Epithelial cell of esophagus (primary cell): ENCODE results near the gene STK17B.

ENCODE experiments used
- DNase-seq: peaks from one replicate; pipeline ENCODE4 v3.0.0; 2010; ENCODE audit warnings: low read depth
- H3K4me3 ChIP-seq: 2 replicates; pipeline ENCODE4 v1.5.1; 2011; ENCODE audit warnings: mild to moderate bottlenecking, low read length, control low read depth
- CTCF ChIP-seq: IDR thresholded peaks from 2 replicates; pipeline ENCODE4 v1.5.1; 2011; ENCODE audit warnings: low read depth, mild to moderate bottlenecking, low read length, control low read depth, inconsistent platforms; ENCODE audit not compliant: insufficient read depth; ENCODE audit errors: missing control alignments

STK17B gene

GRCh38 chr2:196148736-196149135 lies 22.6 kb downstream of the STK17B start:
- H3K4me3 ChIP-seq = no peak overlapping the region
- no peak for TF ChIP-seq CTCF
- no peak for DNase-seq

DNA sequence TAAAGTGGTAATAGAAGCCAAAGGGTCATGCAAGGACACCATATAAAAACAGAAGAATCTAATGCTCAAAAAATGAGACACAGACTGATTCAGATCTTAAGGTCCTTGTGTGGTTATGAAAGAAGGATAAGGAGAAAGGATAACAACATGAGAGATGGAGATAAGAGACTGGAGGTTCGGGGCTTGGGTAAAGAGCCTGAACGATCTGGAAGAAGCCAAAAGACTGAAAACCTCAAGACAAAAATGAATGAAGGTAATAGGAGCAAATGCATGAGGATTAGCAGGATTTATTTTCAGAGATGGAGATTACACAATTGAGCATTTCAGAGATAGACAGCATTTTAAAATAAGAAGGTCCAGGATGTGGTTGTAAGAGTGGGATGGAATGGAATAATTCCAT lies 26.1 kb downstream of the STK17B start:
- no peak for DNase-seq
- no peak for TF ChIP-seq CTCF

GRCh38 chr2:196144513-196145126 lies 26.8 kb downstream of the STK17B start:
- H3K4me3 ChIP-seq = no peak overlapping the region
- DNase-seq = no peak
- TF ChIP-seq CTCF = no peak

More for the DNA sequence above, 26.1 kb downstream of the STK17B start:
- no peak overlapping the region for H3K4me3 ChIP-seq

DNA sequence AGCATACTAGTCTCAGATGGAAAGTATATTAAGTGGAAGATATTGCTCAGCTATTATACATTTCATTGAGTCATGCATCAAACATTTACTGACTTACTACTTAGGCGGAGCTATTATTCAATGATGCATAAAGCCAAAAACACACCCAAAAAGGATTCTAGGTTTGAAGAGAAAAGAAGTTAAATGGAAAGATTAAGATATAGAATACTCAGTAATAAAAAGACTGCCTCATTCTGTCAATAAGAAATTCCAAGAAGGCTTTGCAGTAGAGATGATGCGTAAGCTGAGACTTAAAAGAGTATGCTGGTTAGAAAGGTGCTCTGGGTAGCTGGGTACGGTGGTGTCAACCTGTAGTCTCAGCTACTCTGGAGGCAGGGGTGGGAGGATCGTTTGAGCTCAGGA lies 27.6 kb downstream of the STK17B start:
- TF ChIP-seq CTCF = no peak
- H3K4me3 ChIP-seq = no peak overlapping the region
- peak; percentile 37 for DNase-seq

DNA sequence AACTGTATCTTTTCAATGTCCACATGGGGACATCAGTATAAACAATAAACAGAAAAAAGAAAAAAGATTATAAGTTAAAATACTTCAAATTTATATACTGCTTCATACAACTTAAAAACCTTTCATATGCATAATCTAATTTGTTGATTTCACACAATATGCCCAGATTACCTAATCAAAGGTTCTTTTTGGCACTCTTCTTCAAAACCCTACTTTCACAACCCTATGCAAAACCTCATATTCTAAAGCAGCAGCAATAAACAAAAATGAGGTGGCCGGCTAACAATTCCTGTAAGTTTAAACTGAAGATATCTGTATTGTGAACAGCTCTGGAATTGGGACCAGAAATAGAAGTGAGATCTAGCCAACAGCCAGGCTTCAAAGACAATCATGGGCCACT lies 28.6 kb downstream of the STK17B start:
- no peak for TF ChIP-seq CTCF
- DNase-seq = no peak
- H3K4me3 ChIP-seq = no peak overlapping the region

DNA sequence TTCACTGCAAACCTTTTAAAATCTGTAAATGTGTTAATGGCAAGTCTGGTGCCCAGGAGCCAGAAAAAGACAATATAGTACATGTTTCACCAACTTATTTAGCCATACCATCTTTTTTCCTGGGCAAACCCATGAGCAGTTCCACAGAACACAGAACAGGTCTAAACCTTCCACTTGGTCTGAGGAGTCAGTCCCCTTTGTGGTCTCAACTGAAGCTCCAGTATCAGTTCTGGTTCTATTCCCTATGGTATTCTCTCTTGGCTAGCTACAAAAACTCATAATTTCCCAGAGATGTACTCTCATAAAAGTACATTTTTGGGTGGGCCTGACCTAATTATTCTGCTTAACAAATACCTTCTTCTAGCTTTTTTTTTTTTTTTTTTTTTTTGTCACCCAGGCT lies 31.2 kb downstream of the STK17B start:
- no peak for TF ChIP-seq CTCF
- H3K4me3 ChIP-seq = no peak overlapping the region
- DNase-seq = no peak

DNA sequence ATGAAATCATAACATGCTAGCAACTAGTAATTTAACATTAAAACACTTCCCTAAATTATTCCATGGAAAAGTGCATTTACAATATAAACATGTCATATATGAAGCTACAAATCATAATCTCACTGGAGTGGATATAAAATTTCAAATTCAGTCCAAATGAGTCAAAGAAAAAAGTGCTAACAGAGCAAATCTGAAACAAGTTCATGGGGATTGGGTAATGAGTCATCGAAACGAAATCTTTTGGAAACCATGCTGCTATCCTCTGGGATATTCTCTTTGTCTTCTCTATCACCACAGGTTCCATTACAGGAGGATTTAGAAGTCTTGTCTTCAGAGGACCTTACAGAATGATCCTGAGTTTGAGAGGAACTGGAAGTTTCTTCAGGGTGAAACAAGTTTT lies 34.1 kb downstream of the STK17B start:
- no peak overlapping the region for H3K4me3 ChIP-seq
- no peak for TF ChIP-seq CTCF
- DNase-seq = no peak
